ENCODE results near the gene SDHB.

DNA sequence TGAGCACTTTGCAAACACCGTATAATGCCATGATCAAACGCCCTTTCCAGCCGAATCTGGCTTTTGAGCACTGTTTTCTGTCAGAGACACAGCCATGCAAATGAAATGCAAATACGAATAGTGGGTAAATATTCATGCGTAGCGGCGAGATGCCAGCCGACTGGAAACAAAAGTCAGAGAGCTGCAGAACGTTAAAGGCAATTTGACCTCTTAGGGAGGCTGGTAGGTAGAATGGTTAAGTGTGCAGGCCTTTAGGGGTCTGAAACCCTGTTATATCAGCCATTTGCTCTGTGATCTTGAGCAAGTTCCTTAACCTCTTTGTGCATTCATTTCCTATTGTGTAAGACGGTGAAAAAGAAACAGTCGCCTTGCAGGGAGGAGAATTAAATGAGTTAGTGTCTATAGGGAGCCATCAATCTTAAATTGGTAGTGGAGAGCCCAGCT, 6.5 kb upstream of the SDHB start:
- TF ChIP-seq POLR2A (IDR thresholded peaks at IDR 0.05) (no peak), POLR2AphosphoS5 (IDR thresholded peaks at IDR 0.05) (no peak), EP300 (IDR thresholded peaks at IDR 0.05) (no peak)
- TF ChIP-seq, protein P1, sequence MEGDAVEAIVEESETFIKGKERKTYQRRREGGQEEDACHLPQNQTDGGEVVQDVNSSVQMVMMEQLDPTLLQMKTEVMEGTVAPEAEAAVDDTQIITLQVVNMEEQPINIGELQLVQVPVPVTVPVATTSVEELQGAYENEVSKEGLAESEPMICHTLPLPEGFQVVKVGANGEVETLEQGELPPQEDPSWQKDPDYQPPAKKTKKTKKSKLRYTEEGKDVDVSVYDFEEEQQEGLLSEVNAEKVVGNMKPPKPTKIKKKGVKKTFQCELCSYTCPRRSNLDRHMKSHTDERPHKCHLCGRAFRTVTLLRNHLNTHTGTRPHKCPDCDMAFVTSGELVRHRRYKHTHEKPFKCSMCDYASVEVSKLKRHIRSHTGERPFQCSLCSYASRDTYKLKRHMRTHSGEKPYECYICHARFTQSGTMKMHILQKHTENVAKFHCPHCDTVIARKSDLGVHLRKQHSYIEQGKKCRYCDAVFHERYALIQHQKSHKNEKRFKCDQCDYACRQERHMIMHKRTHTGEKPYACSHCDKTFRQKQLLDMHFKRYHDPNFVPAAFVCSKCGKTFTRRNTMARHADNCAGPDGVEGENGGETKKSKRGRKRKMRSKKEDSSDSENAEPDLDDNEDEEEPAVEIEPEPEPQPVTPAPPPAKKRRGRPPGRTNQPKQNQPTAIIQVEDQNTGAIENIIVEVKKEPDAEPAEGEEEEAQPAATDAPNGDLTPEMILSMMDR (IDR thresholded peaks at IDR 0.05): no peak

Data from upper lobe of left lung (tissue), 4 donors.